Measurements from ENCODE around the gene TENM3.

The TENM3 gene

DNA sequence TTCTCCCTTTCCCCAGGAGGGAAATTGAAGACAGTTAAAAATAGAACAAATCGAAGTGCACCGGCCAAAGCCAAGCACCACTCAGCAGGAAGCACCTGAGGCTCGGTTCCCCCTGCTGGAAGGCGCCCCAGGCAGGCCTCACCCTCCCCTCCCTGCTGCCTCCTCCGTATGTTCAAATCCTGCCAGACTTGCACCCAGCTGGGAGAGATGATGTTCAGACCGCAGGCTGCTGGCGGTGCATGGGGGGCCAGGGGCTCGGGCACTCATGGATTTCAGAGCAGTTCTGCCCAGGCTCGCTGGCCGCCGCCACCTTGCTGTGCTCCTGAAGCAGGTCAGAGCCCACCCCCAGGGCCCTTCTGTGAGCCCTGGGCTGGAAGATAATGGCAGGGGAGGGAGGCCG, 582.6 kb downstream of the TENM3 start:
- TF ChIP-seq, protein P1, sequence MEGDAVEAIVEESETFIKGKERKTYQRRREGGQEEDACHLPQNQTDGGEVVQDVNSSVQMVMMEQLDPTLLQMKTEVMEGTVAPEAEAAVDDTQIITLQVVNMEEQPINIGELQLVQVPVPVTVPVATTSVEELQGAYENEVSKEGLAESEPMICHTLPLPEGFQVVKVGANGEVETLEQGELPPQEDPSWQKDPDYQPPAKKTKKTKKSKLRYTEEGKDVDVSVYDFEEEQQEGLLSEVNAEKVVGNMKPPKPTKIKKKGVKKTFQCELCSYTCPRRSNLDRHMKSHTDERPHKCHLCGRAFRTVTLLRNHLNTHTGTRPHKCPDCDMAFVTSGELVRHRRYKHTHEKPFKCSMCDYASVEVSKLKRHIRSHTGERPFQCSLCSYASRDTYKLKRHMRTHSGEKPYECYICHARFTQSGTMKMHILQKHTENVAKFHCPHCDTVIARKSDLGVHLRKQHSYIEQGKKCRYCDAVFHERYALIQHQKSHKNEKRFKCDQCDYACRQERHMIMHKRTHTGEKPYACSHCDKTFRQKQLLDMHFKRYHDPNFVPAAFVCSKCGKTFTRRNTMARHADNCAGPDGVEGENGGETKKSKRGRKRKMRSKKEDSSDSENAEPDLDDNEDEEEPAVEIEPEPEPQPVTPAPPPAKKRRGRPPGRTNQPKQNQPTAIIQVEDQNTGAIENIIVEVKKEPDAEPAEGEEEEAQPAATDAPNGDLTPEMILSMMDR (IDR thresholded peaks at IDR 0.05; ENCODE audit: low read length), result no peak
- TF ChIP-seq EZH2 (optimal IDR thresholded peaks at IDR 0.05; ENCODE audit: low read depth, low read length) (no peak), EZH2phosphoT487 (IDR thresholded peaks at IDR 0.05; ENCODE audit: low read length) (no peak)
- H3F3A ChIP-seq (ENCODE audit: insufficient read depth, low read length), result no peaks in the 10 kb centered on the region
- H3K4me2 ChIP-seq (ENCODE audit: low read depth, low read length), result no peak overlapping the region
- no peak for DNase-seq
- H3K4me1 ChIP-seq (ENCODE audit: low read length), result peaks cover 5% of the 10 kb centered on the region; the same call in 1 of the 2 replicates
- H3K79me2 ChIP-seq (ENCODE audit: low read length), result no peaks in the 10 kb centered on the region
- no peak overlapping the region for H3K4me3 ChIP-seq (ENCODE audit: low read length)
- no peaks in the 10 kb centered on the region for H3K36me3 ChIP-seq (replicated peaks; ENCODE audit: insufficient read depth, low read length)
- no peaks in the 10 kb centered on the region for H3K27me3 ChIP-seq (replicated peaks; ENCODE audit: insufficient read depth, low read length)
- H3K9me2 ChIP-seq (replicated peaks; ENCODE audit: insufficient read depth, low read length), result no peaks in the 10 kb centered on the region
- no peak overlapping the region for H3K9ac ChIP-seq (ENCODE audit: low read length)
- H2AFZ ChIP-seq (ENCODE audit: low read length), result no peak overlapping the region
- H3K9me3 ChIP-seq (replicated peaks; ENCODE audit: insufficient read depth, low read length), result no peaks in the 10 kb centered on the region
- no peak overlapping the region for H3K27ac ChIP-seq (ENCODE audit: low read length)
- H4K20me1 ChIP-seq (ENCODE audit: insufficient read depth, low read length), result no peaks in the 10 kb centered on the region

DNA sequence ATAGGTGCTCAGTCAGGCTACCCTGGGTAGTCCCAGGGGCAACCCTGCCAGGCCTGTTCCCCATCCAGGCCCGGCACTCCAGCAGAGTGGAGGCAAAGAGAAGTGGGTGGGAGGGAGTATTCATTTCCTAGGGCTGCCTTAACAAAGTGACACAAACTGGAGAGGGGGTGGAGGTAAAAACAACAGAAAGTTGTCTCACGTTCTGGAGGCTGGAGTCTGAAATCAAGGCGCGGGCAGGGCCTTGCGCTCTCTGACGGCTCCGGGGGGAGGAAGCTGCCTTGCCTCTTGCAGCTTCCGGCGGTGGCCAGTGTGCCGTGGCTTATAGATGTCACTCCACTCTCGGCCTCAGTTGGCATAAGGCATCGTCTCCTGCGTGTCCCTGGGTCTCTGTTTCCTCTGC, 583.2 kb downstream of the TENM3 start:
- Histone ChIP-seq H3K9me2 (replicated peaks; ENCODE audit: insufficient read depth, low read length) (no peaks in the 10 kb centered on the region), H4K20me1 (ENCODE audit: insufficient read depth, low read length) (no peaks in the 10 kb centered on the region), H3K9ac (ENCODE audit: low read length) (no peak overlapping the region), H3F3A (ENCODE audit: insufficient read depth, low read length) (no peaks in the 10 kb centered on the region), H3K4me3 (ENCODE audit: low read length) (no peak overlapping the region), H3K27me3 (replicated peaks; ENCODE audit: insufficient read depth, low read length) (no peaks in the 10 kb centered on the region), H3K4me1 (ENCODE audit: low read length) (peaks cover 5% of the 10 kb centered on the region; the same call in 1 of the 2 replicates), H3K79me2 (ENCODE audit: low read length) (no peaks in the 10 kb centered on the region), H3K36me3 (replicated peaks; ENCODE audit: insufficient read depth, low read length) (no peaks in the 10 kb centered on the region), H2AFZ (ENCODE audit: low read length) (no peak overlapping the region), H3K4me2 (ENCODE audit: low read depth, low read length) (no peak overlapping the region), H3K27ac (ENCODE audit: low read length) (no peak overlapping the region), H3K9me3 (replicated peaks; ENCODE audit: insufficient read depth, low read length) (no peaks in the 10 kb centered on the region)
- DNase-seq, result no peak
- TF ChIP-seq EZH2 (optimal IDR thresholded peaks at IDR 0.05; ENCODE audit: low read depth, low read length) (no peak), EZH2phosphoT487 (IDR thresholded peaks at IDR 0.05; ENCODE audit: low read length) (no peak)
- TF ChIP-seq, protein P1 (IDR thresholded peaks at IDR 0.05; ENCODE audit: low read length), result no peak

DNA sequence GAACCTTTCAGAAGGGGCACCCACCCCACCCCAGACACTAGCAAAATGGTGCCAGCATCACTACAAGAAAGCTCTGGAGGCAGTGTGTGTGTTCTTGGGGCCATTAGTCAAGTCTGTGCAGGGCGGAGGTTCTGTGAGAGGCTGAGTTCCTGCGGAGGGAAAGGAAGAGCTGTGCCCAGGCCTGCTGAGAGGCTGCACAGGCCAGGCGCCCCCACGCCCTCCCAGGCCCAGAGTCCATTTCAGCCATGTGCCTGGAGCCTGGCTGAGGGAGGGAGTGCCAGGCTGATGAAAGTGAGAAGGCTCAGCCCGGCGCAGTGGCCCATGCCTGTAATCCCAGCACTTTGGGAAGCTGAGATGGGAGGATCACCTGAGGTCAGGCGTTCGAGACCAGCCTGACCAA, 584.0 kb downstream of the TENM3 start:
- Histone ChIP-seq H3F3A (ENCODE audit: insufficient read depth, low read length) (no peaks in the 10 kb centered on the region), H2AFZ (ENCODE audit: low read length) (no peak overlapping the region), H3K27ac (ENCODE audit: low read length) (no peak overlapping the region), H3K4me3 (ENCODE audit: low read length) (no peak overlapping the region), H4K20me1 (ENCODE audit: insufficient read depth, low read length) (no peaks in the 10 kb centered on the region), H3K4me2 (ENCODE audit: low read depth, low read length) (no peak overlapping the region), H3K36me3 (replicated peaks; ENCODE audit: insufficient read depth, low read length) (no peaks in the 10 kb centered on the region), H3K79me2 (ENCODE audit: low read length) (no peaks in the 10 kb centered on the region), H3K9me3 (replicated peaks; ENCODE audit: insufficient read depth, low read length) (no peaks in the 10 kb centered on the region), H3K4me1 (ENCODE audit: low read length) (peaks cover 5% of the 10 kb centered on the region; the same call in 1 of the 2 replicates), H3K9me2 (replicated peaks; ENCODE audit: insufficient read depth, low read length) (no peaks in the 10 kb centered on the region), H3K27me3 (replicated peaks; ENCODE audit: insufficient read depth, low read length) (no peaks in the 10 kb centered on the region), H3K9ac (ENCODE audit: low read length) (no peak overlapping the region)
- DNase-seq, result no peak
- TF ChIP-seq EZH2 (optimal IDR thresholded peaks at IDR 0.05; ENCODE audit: low read depth, low read length), result no peak
- TF ChIP-seq EZH2phosphoT487 (IDR thresholded peaks at IDR 0.05; ENCODE audit: low read length), result no peak
- TF ChIP-seq, protein P1 (IDR thresholded peaks at IDR 0.05; ENCODE audit: low read length), result no peak

Data from MM.1S (cell line).